H1 (cell line): ENCODE measurements around the gene NONO. TPM values are rescaled to one million over a fixed set of nuclear protein-coding genes. Genes with fewer than 3 reads are reported as not detected.
A peak's percentile ranks its signal among the peaks of the same experiment; 100 is the strongest.

ENCODE experiments used
- CBX8 ChIP-seq: fragments of 300-800, 300-1000 bp; sonication (generic); IDR thresholded peaks from 2 replicates; pipeline ENCODE4 v1.7.1; 2016; ENCODE audit warnings: low read depth, low read length, borderline replicate concordance
- EGR1 ChIP-seq: IDR thresholded peaks from 2 replicates; pipeline ENCODE4 v1.6.1; 2011; ENCODE audit warnings: low read depth, low read length, borderline replicate concordance
- EZH2 ChIP-seq: fragments of 200-600 bp; sonication (generic); IDR thresholded peaks from 2 replicates; pipeline ENCODE4 v1.7.1; 2012; ENCODE audit warnings: low read depth, mild to moderate bottlenecking, moderate library complexity, low read length, inconsistent platforms; ENCODE audit not compliant: severe bottlenecking
- GTF2F1 ChIP-seq: IDR thresholded peaks from 2 replicates; pipeline ENCODE4 v1.6.1; 2012; ENCODE audit warnings: low read depth, low read length, improper control_type of control experiment, borderline replicate concordance
- JUN ChIP-seq: IDR thresholded peaks from 2 replicates; pipeline ENCODE4 v1.6.1; 2011; ENCODE audit warnings: low read depth, mild to moderate bottlenecking, improper control_type of control experiment, low read length
- MAX ChIP-seq: IDR thresholded peaks from 2 replicates; pipeline ENCODE4 v1.6.1; 2012; ENCODE audit warnings: inconsistent platforms
- NANOG ChIP-seq: IDR thresholded peaks from 2 replicates; pipeline ENCODE4 v1.6.1; 2011; ENCODE audit warnings: low read length, low read depth, mild to moderate bottlenecking, inconsistent platforms; ENCODE audit not compliant: insufficient read depth, poor library complexity, severe bottlenecking
- RAD21 ChIP-seq, 2 experiments: IDR thresholded peaks in 1 of 2; conservative IDR thresholded peaks in 1 of 2; 2 replicates each; pipeline ENCODE4 v1.6.1; 2011; ENCODE audit warnings: low read depth in 2 of 2, low read length in 2 of 2, improper control_type of control experiment in 1 of 2, inconsistent platforms in 1 of 2, mild to moderate bottlenecking in 1 of 2, moderate library complexity in 1 of 2
- RBBP5 ChIP-seq: IDR thresholded peaks from 2 replicates; pipeline ENCODE4 v1.7.1; 2012; ENCODE audit warnings: low read depth, mild to moderate bottlenecking, inconsistent platforms, low read length, moderate library complexity, borderline replicate concordance
- SIRT6 ChIP-seq: IDR thresholded peaks from one replicate; pipeline ENCODE4 v1.7.1; 2012; ENCODE audit warnings: low read length, inconsistent platforms
- polyA plus RNA-seq, 7 experiments: library from polyadenylated mRNA; depleted of rRNA in 3 of 7; stranded (reverse) in 5 of 7; unstranded in 2 of 7; fragments of >200 nt in 5 of 7; fragments of 200-250 nt in 2 of 7; gene quantifications; 1 replicate in 5 of 7; 2 replicates in 1 of 7; 4 replicates in 1 of 7; pipeline versions ENCODE4 v1.2.1 to v1.2.3, GENCODE V29; 2011 to 2013; ENCODE audit warnings: missing spikeins in 2 of 7, mixed read lengths in 2 of 7
- total RNA-seq: library from RNA; stranded (reverse); fragmentation: NEBNext Ultra II Directional; extraction: Animal tissue kit (Norgen Biotek cat#: 25700); gene quantifications from 2 replicates; pipeline ENCODE4 v1.2.1, GENCODE V29; 2021

Gene NONO
- total and polyA plus RNA-seq, 2 of the 8 experiments (the other 6 are each of a cell fraction or from before 2014, with no cell fraction given): 641 to 728 TPM

DNA sequence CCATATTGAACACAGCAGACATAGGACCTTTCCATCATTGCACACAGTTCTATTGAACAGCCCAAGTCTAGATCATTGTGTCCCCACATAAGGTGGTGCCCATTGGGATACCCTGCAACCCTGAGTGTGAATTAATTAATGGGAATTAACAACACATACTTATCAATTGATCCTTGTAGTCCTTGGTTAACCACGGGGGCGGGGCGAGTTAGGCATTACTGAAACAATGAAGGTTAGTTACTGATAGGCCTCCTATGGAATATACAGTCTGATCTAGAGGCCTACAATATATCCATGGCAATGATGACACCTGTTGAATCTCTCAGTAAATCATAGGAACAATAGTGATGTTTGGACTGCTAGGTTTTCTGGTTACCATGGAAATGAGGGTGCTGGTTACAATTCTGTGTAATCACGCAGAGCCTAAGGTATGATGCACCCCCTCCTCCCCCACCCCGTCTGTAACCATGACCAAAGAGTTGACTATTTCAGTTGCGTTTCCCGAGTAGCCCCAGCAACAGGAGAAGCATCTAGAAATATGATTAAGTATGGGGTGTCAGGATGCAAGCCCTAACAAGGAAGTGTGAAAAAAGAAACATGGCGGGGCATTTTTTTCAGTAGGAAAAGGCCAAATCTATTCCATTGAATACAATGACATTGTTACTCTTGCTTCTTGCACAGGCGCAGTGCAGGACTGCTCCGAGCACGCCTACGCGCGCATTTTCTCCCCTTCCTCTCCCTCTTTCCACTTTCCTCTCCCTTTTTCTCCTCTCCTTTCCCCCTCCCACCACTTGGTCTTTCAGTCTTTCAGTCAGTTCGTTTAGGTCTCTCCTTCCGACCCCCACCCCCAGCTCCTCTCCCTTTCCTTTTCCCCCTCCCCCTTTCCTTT lies 677 bp upstream of the NONO start (continued):
- TF ChIP-seq SIRT6 (no peak), EZH2 (no peak), CBX8 (no peak), EGR1 (peak; percentile 90), RBBP5 (no peak), GTF2F1 (no peak), RAD21 (IDR thresholded peaks at IDR 0.05 in 1 of 2, conservative IDR thresholded peaks at IDR 0.05 in 1 of 2; ENCODE audit: low read depth in 2 of 2, low read length in 2 of 2) (no peak), JUN (no peak), MAX (peak; percentile 28; the same call in 1 of the 2 replicates), NANOG (no peak)
